ENCODE results near the gene NPPB.

- no peak for TF ChIP-seq CTCF (IDR thresholded peaks at IDR 0.05; ENCODE audit: insufficient read depth, low read length, poor library complexity, severe bottlenecking)
- no peak for TF ChIP-seq EZH2phosphoT487 (conservative IDR thresholded peaks at IDR 0.05; ENCODE audit: low read length)
Measured at GRCh38 chr1:11850156-11850555, 8.6 kb downstream of the NPPB start.
